Progenitor cell of endocrine pancreas (in vitro differentiated cells): ENCODE measurements around the gene AP5Z1. TPM values are rescaled to one million over a fixed set of nuclear protein-coding genes. Genes with fewer than 3 reads are reported as not detected.
A peak's percentile ranks its signal among the peaks of the same experiment; 100 is the strongest.

Experiments used
- DNase-seq: peaks from one replicate; pipeline ENCODE4 v3.0.0; 2021; ENCODE audit warnings: low spot score; ENCODE audit not compliant: unreplicated experiment
- H3K27ac Mint-ChIP-seq: 2 replicates; pipeline ENCODE4 v1.8.0; 2021; ENCODE audit warnings: mild to moderate bottlenecking, moderate library complexity, mixed read lengths
- H3K27me3 Mint-ChIP-seq: 2 replicates; pipeline ENCODE4 v1.8.0; 2021; ENCODE audit warnings: mixed read lengths
- H3K36me3 Mint-ChIP-seq: 2 replicates; pipeline ENCODE4 v1.8.0; 2022; ENCODE audit warnings: mixed read lengths; ENCODE audit not compliant: insufficient read depth
- H3K4me1 Mint-ChIP-seq: 2 replicates; pipeline ENCODE4 v1.8.0; 2021; ENCODE audit warnings: low read depth, mixed read lengths
- H3K4me3 Mint-ChIP-seq: 2 replicates; pipeline ENCODE4 v1.8.0; 2021; ENCODE audit warnings: low read depth, mild to moderate bottlenecking, moderate library complexity, mixed read lengths
- H3K9me3 Mint-ChIP-seq: 2 replicates; pipeline ENCODE4 v1.8.0; 2021; ENCODE audit warnings: low read depth, mixed read lengths
- total RNA-seq: library from RNA; stranded (reverse); gene quantifications from 2 replicates; pipeline ENCODE4 v1.2.1, GENCODE V29; 2021
- TF ChIP-seq, protein P1 (sequence below): fragments of 200-600 bp; sonication (generic); IDR thresholded peaks from one replicate; pipeline ENCODE4 v1.5.0; 2021; ENCODE audit warnings: antibody characterized with exemption, mild to moderate bottlenecking; ENCODE audit not compliant: unreplicated experiment

The AP5Z1 gene
- total RNA-seq, 1 donor from 2014 or later, result 42.8 TPM

DNA sequence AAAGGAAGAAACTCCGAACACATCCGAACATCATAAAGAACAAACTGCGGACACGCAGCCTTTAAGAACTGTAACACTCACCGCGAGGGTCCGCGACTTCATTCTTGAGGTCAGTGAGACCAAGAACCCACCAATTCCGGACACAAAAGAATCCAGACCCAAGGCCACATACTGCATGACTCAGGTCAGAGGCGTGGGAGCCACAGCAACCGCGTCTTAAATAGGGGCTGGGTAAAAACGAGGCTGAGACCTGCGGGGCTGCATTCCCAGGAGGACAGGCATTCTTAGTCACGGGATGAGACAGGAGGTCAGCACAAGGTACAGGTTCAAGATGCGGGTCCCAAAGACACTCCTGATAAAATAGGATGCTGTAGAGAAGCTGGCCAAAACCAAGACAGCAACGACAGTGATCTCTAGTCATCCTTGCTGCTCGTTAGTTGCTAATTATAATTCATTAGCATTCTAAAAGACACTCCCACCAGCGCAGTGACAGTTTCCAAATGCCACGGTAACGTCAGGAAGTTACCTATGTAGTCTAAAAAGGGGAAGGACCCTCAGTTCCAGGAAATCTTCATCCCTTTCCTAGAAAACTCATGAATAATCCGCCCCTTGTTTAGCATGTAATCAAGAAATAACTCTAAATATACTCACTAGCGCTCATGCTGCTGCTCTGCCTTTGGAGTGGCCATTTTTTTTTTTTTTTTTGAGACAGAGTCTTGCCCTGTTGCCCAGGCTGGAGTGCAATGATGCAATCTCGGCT lies 19.3 kb downstream of the AP5Z1 start:
- Mint-ChIP-seq H3K27me3 (no peaks in the 10 kb centered on the region), H3K4me1 (no peaks in the 10 kb centered on the region), H3K4me3 (no peak overlapping the region), H3K27ac (no peak overlapping the region), H3K9me3 (no peaks in the 10 kb centered on the region), H3K36me3 (peaks cover 13% of the 10 kb centered on the region)
- TF ChIP-seq, protein P1, sequence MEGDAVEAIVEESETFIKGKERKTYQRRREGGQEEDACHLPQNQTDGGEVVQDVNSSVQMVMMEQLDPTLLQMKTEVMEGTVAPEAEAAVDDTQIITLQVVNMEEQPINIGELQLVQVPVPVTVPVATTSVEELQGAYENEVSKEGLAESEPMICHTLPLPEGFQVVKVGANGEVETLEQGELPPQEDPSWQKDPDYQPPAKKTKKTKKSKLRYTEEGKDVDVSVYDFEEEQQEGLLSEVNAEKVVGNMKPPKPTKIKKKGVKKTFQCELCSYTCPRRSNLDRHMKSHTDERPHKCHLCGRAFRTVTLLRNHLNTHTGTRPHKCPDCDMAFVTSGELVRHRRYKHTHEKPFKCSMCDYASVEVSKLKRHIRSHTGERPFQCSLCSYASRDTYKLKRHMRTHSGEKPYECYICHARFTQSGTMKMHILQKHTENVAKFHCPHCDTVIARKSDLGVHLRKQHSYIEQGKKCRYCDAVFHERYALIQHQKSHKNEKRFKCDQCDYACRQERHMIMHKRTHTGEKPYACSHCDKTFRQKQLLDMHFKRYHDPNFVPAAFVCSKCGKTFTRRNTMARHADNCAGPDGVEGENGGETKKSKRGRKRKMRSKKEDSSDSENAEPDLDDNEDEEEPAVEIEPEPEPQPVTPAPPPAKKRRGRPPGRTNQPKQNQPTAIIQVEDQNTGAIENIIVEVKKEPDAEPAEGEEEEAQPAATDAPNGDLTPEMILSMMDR, result no peak
- no peak for DNase-seq

DNA sequence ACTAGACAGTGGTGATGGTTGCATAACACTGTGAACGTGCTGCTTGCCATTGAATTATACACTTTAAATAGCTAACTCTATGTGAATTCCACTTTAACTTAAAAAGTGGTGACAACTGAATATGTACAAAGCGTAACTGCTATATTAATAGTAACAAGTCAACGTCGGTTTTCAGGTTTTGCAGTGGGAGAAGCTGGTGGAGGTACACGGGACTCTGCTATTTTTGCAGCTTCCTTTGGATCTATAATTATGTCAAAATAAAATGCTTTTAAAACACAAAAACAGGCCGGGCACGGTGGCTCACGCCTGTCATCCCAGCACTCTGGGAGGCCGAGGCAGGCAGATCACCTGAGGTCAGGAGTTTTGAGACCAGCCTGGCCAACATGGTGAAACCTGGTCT lies 21.0 kb downstream of the AP5Z1 start:
- peaks cover 10% of the 10 kb centered on the region for H3K36me3 Mint-ChIP-seq

DNA sequence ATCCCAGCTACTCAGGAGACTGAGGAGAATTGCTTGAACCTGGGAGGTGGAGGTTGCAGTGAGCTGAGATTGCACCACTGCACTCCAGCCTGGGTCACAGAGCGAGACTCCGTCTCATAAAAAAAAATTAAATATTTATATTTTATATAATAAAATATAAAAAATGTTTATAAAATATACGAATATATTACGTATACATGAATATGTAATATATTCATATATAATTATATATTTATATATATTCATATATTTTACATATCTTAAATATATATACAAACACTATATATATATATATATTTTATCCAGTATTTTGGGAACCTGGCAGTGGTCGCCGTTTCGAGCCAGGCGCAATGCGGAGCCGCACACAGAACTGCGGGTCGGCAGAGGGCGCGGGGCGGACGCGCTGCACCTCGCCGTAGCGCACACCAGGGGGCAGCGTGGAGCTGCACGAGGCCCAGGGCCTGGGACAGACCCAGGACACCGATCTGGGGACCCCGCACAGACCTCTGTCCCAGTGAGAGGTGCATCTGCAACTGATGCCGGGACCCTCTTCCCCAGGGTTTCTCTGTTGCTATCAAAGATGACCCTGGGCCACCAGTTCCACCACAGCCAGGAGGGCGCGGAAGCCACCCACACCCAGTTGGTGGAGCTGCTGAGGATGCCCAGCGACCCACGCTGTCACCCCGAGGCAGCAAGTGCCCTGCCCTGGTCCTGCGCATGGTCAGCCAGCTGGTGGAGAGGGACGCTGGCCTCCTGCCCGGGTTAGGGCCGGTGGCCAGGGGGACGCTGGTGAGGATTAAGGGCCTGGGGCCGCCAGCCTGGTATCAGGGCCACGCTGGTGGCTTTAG lies 22.7 kb downstream of the AP5Z1 start:
- Mint-ChIP-seq H3K27me3 (no peaks in the 10 kb centered on the region), H3K4me3 (no peak overlapping the region), H3K9me3 (no peaks in the 10 kb centered on the region), H3K4me1 (no peaks in the 10 kb centered on the region), H3K36me3 (peaks cover 7% of the 10 kb centered on the region), H3K27ac (no peak overlapping the region)
- peak; percentile 58 for DNase-seq
- TF ChIP-seq, protein P1, result peak; percentile 94

More for the DNA sequence above, 21.0 kb downstream of the AP5Z1 start:
- Mint-ChIP-seq H3K4me1 (no peaks in the 10 kb centered on the region), H3K27ac (no peak overlapping the region), H3K4me3 (no peak overlapping the region), H3K9me3 (no peaks in the 10 kb centered on the region), H3K27me3 (no peaks in the 10 kb centered on the region)
- DNase-seq, result no peak
- TF ChIP-seq, protein P1, result no peak

DNA sequence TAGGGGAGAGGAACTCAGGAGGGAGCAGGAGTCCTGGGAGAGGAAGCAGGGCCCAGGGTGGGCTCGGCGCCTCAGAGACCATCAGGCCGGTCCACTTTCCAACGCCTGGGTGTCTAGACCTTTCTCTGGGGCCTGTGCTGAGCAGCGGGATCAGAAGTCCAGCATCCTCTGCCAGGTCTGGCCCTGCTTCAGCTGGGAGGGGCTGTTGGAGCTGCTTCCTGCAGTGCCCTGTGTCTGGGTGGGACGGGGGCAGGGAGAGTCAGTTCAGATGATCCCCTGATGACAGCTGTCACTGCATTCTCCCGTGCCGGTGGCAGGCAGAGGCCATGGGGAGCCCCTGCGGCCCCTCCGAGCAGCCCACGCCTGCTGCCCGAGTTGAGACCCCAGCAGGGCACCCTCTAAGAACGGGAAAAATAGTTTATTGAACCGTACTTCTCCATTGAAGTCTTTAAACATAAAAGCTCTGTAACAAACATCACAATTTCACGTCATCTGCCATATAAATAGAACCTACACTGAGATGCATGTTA lies 23.3 kb downstream of the AP5Z1 start:
- Mint-ChIP-seq H3K36me3 (peaks cover 7% of the 10 kb centered on the region), H3K27ac (no peak overlapping the region), H3K9me3 (no peaks in the 10 kb centered on the region), H3K27me3 (no peaks in the 10 kb centered on the region), H3K4me1 (no peaks in the 10 kb centered on the region), H3K4me3 (no peak overlapping the region)
- TF ChIP-seq, protein P1, result no peak
- DNase-seq, result no peak

DNA sequence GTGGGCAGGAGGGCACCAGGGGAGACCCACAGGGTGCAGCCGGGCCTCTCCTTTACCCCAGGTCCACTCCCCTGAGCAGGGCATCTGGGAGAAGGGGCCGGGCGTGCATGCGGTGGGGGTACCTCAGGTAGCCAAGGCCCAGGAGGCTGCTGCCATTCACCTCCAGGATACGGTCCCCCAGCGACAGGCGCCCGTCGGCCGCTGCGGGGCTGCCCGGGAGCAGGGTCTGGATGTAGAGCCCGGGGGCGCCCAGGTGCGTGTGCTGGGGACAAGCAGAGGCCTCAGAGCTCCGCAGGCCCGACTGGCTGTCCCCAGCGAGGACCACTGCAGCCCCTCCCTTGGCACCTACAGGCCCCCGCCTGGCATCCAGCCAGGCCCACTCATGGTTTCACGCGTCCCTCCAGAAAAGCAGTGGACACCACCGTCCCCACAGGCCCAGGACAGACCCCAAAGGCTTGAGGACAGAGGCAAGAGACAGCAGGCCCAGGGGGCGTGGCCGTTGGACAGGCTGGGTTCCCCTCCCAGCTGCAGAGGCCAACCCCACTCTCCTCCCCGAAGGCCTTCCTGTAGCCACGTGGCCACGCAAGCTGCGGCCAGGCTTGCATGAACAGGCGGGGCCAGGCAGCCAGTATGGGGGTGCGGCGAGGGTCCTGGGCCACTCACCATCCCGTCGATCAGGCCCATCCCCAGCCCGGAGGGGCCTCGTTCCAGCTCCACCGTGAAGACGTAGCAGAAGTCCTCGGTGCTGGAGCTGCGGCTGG lies 24.3 kb downstream of the AP5Z1 start:
- no peaks in the 10 kb centered on the region for H3K9me3 Mint-ChIP-seq
- H3K4me1 Mint-ChIP-seq, result no peaks in the 10 kb centered on the region
- H3K27me3 Mint-ChIP-seq, result no peaks in the 10 kb centered on the region
- no peak for DNase-seq
- no peaks in the 10 kb centered on the region for H3K36me3 Mint-ChIP-seq
- H3K4me3 Mint-ChIP-seq, result no peak overlapping the region
- TF ChIP-seq, protein P1, result no peak
- no peak overlapping the region for H3K27ac Mint-ChIP-seq
